HepG2 (cell line): ENCODE measurements around the gene SARNP. TPM values are rescaled to one million over a fixed set of nuclear protein-coding genes. Genes with fewer than 3 reads are reported as not detected.

Experiments
- CSRNP1 ChIP-seq: sonication (generic); formaldehyde crosslinking; IDR thresholded peaks from 2 replicates; pipeline ENCODE4 v1.8.1; 2023; ENCODE audit warnings: mild to moderate bottlenecking, missing genetic modification reagents
- GATA4 ChIP-seq: sonication (generic); IDR thresholded peaks from 2 replicates; pipeline ENCODE4 v1.6.1; 2016; ENCODE audit warnings: antibody characterized with exemption, low read depth, borderline replicate concordance
- HMG20A ChIP-seq: IDR thresholded peaks from 2 replicates; pipeline ENCODE4 v1.6.1; 2016; ENCODE audit warnings: borderline replicate concordance
- MYC ChIP-seq: sonication (generic); formaldehyde crosslinking; IDR thresholded peaks from 2 replicates; pipeline ENCODE4 v1.9.0; 2021; ENCODE audit warnings: missing genetic modification reagents, borderline replicate concordance
- MYNN ChIP-seq: sonication (generic); formaldehyde crosslinking; IDR thresholded peaks from 2 replicates; pipeline ENCODE4 v1.4.0; 2020; ENCODE audit warnings: mild to moderate bottlenecking, low read depth, missing genetic modification reagents
- NBN ChIP-seq: fragments of 450-650 bp; conservative IDR thresholded peaks from 2 replicates; pipeline ENCODE4 v1.6.1; 2017
- PPARG ChIP-seq: conservative IDR thresholded peaks from 2 replicates; pipeline ENCODE4 v1.6.1; 2016; ENCODE audit warnings: missing biosample characterization, missing genetic modification reagents
- PRDM10 ChIP-seq: sonication (generic); formaldehyde crosslinking; IDR thresholded peaks from 2 replicates; pipeline ENCODE4 v1.4.0; 2020; ENCODE audit warnings: low read depth, missing genetic modification reagents
- RNF2 ChIP-seq: fragments of 450-650 bp; conservative IDR thresholded peaks from 2 replicates; pipeline ENCODE4 v1.6.1; 2016; ENCODE audit warnings: low read depth
- SRSF1 ChIP-seq: fragments of 200-400 bp; formaldehyde crosslinking; optimal IDR thresholded peaks from 2 replicates; pipeline ENCODE3; 2017; ENCODE audit warnings: mild to moderate bottlenecking, low read depth, low read length, moderate library complexity
- SSRP1 ChIP-seq: IDR thresholded peaks from 2 replicates; pipeline ENCODE4 v1.6.1; 2016; ENCODE audit warnings: control low read depth
- YEATS2 ChIP-seq: sonication (generic); formaldehyde crosslinking; IDR thresholded peaks from 2 replicates; pipeline ENCODE4 v1.4.0; 2020; ENCODE audit warnings: missing genetic modification reagents, borderline replicate concordance
- ZNF224 ChIP-seq: sonication (generic); formaldehyde crosslinking; IDR thresholded peaks from 2 replicates; pipeline ENCODE4 v1.5.0; 2020; ENCODE audit warnings: mild to moderate bottlenecking, missing genetic modification reagents
- ZNF235 ChIP-seq: sonication (generic); formaldehyde crosslinking; IDR thresholded peaks from 2 replicates; pipeline ENCODE4 v1.8.1; 2023; ENCODE audit warnings: mild to moderate bottlenecking, missing genetic modification reagents, borderline replicate concordance
- ZNF512B ChIP-seq: sonication (generic); formaldehyde crosslinking; IDR thresholded peaks from 2 replicates; pipeline ENCODE4 v1.5.1; 2020; ENCODE audit warnings: missing genetic modification reagents, mild to moderate bottlenecking, borderline replicate concordance
- ZNF619 ChIP-seq: sonication (generic); formaldehyde crosslinking; IDR thresholded peaks from 2 replicates; pipeline ENCODE4 v1.4.0; 2020; ENCODE audit warnings: mild to moderate bottlenecking, missing genetic modification reagents
- polyA plus RNA-seq, 8 experiments: library from polyadenylated mRNA; depleted of rRNA in 3 of 8; stranded (reverse) in 7 of 8; unstranded in 1 of 8; fragments of >200 nt; fragmentation: Illumina TruSeq in 4 of 8; extraction: Trizol in 4 of 8; gene quantifications; 2 replicates each; pipeline versions ENCODE4 v1.2.1 to v1.2.3, GENCODE V29; 2011 to 2016; ENCODE audit warnings: low read depth in 4 of 8, missing spikeins in 1 of 8, mixed read lengths in 1 of 8; ENCODE audit not compliant: insufficient read depth in 1 of 8
- total RNA-seq, 5 experiments: library from RNA; depleted of rRNA; stranded (reverse); fragments of >200 nt; fragmentation: Illumina TruSeq; extraction: Trizol; gene quantifications; 2 replicates each; pipeline ENCODE4 v1.2.3, GENCODE V29; 2016; ENCODE audit warnings: low read depth in 1 of 5
- TF ChIP-seq, protein P1 (sequence below): sonication (generic); formaldehyde crosslinking; IDR thresholded peaks from 2 replicates; pipeline ENCODE4 v1.9.0; 2022; ENCODE audit warnings: missing genetic modification reagents, mild to moderate bottlenecking, borderline replicate concordance
- TF ChIP-seq, protein P2 (sequence below): sonication (generic); formaldehyde crosslinking; IDR thresholded peaks from 2 replicates; pipeline ENCODE4 v1.4.0; 2020; ENCODE audit warnings: low read depth, mild to moderate bottlenecking, missing genetic modification reagents

SARNP gene
- total and polyA plus RNA-seq, 2 of the 13 experiments (the other 11 are each of a cell fraction or from before 2014, with no cell fraction given) = 59.0 to 95.4 TPM

DNA sequence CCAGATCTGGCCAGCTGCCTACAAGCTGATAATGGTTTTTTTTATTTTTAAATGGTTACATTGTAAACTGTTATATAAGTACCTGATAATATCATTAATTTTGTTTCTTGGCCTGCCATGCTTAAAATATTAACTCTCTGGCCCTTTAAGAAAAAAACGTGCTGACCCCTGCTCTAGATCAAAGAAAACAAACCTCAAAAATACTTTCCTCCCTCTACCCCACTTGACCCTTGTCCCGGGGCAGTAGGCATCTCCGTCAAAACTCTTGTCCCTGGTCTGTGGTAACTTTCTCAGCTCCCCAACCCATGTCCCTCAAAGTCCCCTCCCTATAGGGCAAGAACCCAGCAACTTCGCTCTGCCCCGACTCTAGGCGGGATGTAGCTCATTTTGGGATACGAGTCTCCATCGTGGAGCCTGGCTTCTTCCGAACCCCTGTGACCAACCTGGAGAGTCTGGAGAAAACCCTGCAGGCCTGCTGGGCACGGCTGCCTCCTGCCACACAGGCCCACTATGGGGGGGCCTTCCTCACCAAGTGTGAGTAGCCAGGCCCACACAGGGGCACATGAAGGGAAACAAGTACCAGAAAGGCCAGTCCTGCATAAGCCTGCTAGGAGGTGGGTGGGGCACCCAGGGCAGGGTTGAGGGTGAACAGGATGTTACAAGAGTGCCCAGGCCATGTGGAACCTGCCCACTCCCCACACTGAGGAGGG, 93.9 kb downstream of the SARNP start (continued):
- TF ChIP-seq PRDM10 (no peak), NBN (no peak), HMG20A (CRISPR knock-in tag) (no peak), ZNF235 (no peak), SSRP1 (CRISPR knock-in tag) (no peak), SRSF1 (peak; percentile 11), ZNF512B (CRISPR knock-in tag) (no peak), RNF2 (no peak), PPARG (CRISPR knock-in tag) (0 out of 2 replicates have a peak, but pooled peaks have one; percentile 57), ZNF224 (CRISPR knock-in tag) (no peak), GATA4 (no peak), MYC (CRISPR knock-in tag) (no peak), YEATS2 (CRISPR knock-in tag) (no peak), MYNN (CRISPR knock-in tag) (no peak), ZNF619 (CRISPR knock-in tag) (no peak), CSRNP1 (CRISPR knock-in tag) (no peak)
- TF ChIP-seq, protein P1, sequence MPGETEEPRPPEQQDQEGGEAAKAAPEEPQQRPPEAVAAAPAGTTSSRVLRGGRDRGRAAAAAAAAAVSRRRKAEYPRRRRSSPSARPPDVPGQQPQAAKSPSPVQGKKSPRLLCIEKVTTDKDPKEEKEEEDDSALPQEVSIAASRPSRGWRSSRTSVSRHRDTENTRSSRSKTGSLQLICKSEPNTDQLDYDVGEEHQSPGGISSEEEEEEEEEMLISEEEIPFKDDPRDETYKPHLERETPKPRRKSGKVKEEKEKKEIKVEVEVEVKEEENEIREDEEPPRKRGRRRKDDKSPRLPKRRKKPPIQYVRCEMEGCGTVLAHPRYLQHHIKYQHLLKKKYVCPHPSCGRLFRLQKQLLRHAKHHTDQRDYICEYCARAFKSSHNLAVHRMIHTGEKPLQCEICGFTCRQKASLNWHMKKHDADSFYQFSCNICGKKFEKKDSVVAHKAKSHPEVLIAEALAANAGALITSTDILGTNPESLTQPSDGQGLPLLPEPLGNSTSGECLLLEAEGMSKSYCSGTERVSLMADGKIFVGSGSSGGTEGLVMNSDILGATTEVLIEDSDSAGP (CRISPR knock-in tag) = peak; percentile 29; the same call in 1 of the 2 replicates
- TF ChIP-seq, protein P2, sequence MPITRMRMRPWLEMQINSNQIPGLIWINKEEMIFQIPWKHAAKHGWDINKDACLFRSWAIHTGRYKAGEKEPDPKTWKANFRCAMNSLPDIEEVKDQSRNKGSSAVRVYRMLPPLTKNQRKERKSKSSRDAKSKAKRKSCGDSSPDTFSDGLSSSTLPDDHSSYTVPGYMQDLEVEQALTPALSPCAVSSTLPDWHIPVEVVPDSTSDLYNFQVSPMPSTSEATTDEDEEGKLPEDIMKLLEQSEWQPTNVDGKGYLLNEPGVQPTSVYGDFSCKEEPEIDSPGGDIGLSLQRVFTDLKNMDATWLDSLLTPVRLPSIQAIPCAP (CRISPR knock-in tag) = no peak
